ENCODE results near the gene PTF1A. TPM values are rescaled to one million over a fixed set of nuclear protein-coding genes. Genes with fewer than 3 reads are reported as not detected.

Gene PTF1A
- total and polyA plus RNA-seq, 2 experiments from 2014 or later: not detected

DNA sequence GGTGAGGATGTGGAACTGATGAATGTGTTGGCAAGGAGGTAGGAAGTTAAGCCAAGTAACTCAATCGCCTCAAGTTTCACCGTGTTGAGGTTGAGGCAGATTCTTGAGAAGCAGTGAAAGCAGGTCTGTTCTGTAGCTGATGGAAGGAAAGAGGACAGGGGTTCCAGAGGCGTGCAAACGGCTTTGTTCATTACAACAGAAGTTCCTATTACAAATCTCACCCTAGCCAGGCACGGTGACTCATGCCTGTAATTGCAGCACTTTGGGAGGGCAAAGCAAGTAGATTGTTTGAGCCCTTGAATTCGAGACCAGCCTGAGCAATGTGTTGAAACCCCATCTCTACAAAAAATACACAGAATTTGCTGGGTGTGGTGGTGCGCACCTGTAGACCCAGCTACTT lies 36.9 kb upstream of the PTF1A start:
- Histone ChIP-seq H2AFZ (no peak overlapping the region), H3K79me2 (no peaks in the 10 kb centered on the region), H3K4me1 (ENCODE audit: insufficient read depth) (no peaks in the 10 kb centered on the region), H3K9me2 (replicated peaks; ENCODE audit: insufficient read depth) (no peaks in the 10 kb centered on the region), H4K20me1 (ENCODE audit: insufficient read depth, poor library complexity, severe bottlenecking) (no peaks in the 10 kb centered on the region), H3K27me3 (peaks cover 12% of the 10 kb centered on the region), H3K9me3 (ENCODE audit: low read depth) (no peaks in the 10 kb centered on the region), H3K4me3 (no peak overlapping the region), H3K36me3 (replicated peaks; ENCODE audit: insufficient read depth, low read depth) (no peaks in the 10 kb centered on the region), H3K4me2 (no peak overlapping the region), H3K27ac (no peak overlapping the region)
- TF ChIP-seq EZH2phosphoT487 (IDR thresholded peaks at IDR 0.05; ENCODE audit: low read depth, severe bottlenecking, unreplicated experiment): no peak
- TF ChIP-seq EZH2 (IDR thresholded peaks at IDR 0.05; ENCODE audit: borderline replicate concordance): no peak
- TF ChIP-seq, protein P1, sequence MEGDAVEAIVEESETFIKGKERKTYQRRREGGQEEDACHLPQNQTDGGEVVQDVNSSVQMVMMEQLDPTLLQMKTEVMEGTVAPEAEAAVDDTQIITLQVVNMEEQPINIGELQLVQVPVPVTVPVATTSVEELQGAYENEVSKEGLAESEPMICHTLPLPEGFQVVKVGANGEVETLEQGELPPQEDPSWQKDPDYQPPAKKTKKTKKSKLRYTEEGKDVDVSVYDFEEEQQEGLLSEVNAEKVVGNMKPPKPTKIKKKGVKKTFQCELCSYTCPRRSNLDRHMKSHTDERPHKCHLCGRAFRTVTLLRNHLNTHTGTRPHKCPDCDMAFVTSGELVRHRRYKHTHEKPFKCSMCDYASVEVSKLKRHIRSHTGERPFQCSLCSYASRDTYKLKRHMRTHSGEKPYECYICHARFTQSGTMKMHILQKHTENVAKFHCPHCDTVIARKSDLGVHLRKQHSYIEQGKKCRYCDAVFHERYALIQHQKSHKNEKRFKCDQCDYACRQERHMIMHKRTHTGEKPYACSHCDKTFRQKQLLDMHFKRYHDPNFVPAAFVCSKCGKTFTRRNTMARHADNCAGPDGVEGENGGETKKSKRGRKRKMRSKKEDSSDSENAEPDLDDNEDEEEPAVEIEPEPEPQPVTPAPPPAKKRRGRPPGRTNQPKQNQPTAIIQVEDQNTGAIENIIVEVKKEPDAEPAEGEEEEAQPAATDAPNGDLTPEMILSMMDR (IDR thresholded peaks at IDR 0.05; ENCODE audit: poor library complexity): no peak
- DNase-seq (ENCODE audit: low spot score): no peak
- 83% methylated on average over 7 of the region's 7 CpGs for WGBS (ENCODE audit: low lambda C conversion rate, missing lambda C conversion rate)

DNA sequence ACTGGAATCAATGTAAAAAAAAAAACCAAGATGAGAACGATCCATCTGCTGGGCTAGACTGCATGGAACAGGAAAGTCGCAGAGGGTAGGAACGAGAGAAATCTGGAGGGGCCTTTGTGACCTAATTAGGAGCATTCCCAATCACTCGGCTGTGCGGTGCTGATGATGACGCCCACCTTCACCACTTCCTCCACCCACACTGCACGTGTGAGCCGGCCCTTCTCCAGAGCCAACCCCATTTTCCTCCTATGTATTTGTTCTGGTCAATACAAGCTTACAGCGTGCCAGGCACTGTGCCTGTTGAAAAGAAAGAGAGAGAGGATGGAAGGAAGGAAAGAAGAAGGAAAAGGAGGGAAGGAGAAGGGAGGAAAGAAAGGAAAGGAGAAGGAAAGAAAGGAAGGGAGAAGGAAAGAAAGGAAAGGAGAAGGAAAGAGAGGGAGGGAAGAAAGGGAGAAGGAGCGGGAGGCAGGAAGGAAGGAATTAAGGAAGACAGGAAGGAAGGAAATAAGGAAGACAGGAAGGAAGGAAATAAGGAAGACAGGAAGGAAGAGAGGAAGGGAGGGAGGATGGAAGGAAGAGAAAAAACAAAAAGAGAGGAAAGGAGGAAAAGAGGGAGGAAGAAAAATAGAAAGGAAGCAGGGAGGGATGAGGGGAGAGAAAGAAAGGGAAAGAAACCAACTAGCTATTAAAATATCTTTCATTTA lies 35.5 kb upstream of the PTF1A start:
- no peaks in the 10 kb centered on the region for H3K79me2 ChIP-seq
- no peak overlapping the region for H3K27ac ChIP-seq
- H4K20me1 ChIP-seq (ENCODE audit: insufficient read depth, poor library complexity, severe bottlenecking): no peaks in the 10 kb centered on the region
- H3K4me1 ChIP-seq (ENCODE audit: insufficient read depth): no peaks in the 10 kb centered on the region
- no peaks in the 10 kb centered on the region for H3K36me3 ChIP-seq (replicated peaks; ENCODE audit: insufficient read depth, low read depth)
- no peak for DNase-seq (ENCODE audit: low spot score)
- H3K9me2 ChIP-seq (replicated peaks; ENCODE audit: insufficient read depth): no peaks in the 10 kb centered on the region
- H3K27me3 ChIP-seq: peaks cover 26% of the 10 kb centered on the region
- TF ChIP-seq EZH2phosphoT487 (IDR thresholded peaks at IDR 0.05; ENCODE audit: low read depth, severe bottlenecking, unreplicated experiment) (no peak), EZH2 (IDR thresholded peaks at IDR 0.05; ENCODE audit: borderline replicate concordance) (no peak)
- TF ChIP-seq, protein P1 (IDR thresholded peaks at IDR 0.05; ENCODE audit: poor library complexity): no peak
- 72% methylated on average over 10 of the region's 10 CpGs for WGBS (ENCODE audit: low lambda C conversion rate, missing lambda C conversion rate)
- no peak overlapping the region for H3K4me3 ChIP-seq
- H2AFZ ChIP-seq: no peak overlapping the region
- H3K4me2 ChIP-seq: no peak overlapping the region
- H3K9me3 ChIP-seq (ENCODE audit: low read depth): no peaks in the 10 kb centered on the region

DNA sequence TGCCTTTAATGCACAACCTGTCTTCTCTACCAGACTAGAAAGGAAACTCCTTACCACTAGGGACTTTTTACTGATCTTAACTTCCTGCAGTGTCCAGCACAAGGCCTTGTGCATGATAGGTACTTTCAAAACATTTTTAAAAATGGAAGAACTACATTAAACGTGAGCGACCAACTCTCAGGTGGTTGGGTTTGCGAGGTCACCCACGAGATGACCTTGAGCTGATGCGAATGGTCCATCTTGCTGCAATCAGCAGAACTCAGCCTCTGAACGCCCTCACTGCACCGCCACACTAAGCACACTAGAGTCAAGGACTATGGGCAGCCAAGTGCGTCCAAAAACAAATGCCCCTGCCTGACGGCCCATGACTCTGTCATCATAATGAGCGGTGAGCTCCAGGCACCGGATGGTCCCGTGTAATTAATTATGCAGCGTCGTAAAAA lies 34.9 kb upstream of the PTF1A start:
- DNase-seq (ENCODE audit: low spot score): no peak
- Histone ChIP-seq H3K27ac (no peak overlapping the region), H3K4me1 (ENCODE audit: insufficient read depth) (no peaks in the 10 kb centered on the region), H3K27me3 (peaks cover 33% of the 10 kb centered on the region), H4K20me1 (ENCODE audit: insufficient read depth, poor library complexity, severe bottlenecking) (no peaks in the 10 kb centered on the region), H3K4me2 (no peak overlapping the region), H3K9me2 (replicated peaks; ENCODE audit: insufficient read depth) (no peaks in the 10 kb centered on the region), H3K4me3 (no peak overlapping the region), H2AFZ (no peak overlapping the region), H3K9me3 (ENCODE audit: low read depth) (no peaks in the 10 kb centered on the region), H3K79me2 (no peaks in the 10 kb centered on the region), H3K36me3 (replicated peaks; ENCODE audit: insufficient read depth, low read depth) (no peaks in the 10 kb centered on the region)
- no peak for TF ChIP-seq EZH2 (IDR thresholded peaks at IDR 0.05; ENCODE audit: borderline replicate concordance)
- TF ChIP-seq EZH2phosphoT487 (IDR thresholded peaks at IDR 0.05; ENCODE audit: low read depth, severe bottlenecking, unreplicated experiment): no peak
- TF ChIP-seq, protein P1 (IDR thresholded peaks at IDR 0.05; ENCODE audit: poor library complexity): no peak
- 74% methylated on average over 14 of the region's 14 CpGs for WGBS (ENCODE audit: low lambda C conversion rate, missing lambda C conversion rate)

Measured in hepatocyte (in vitro differentiated cells).